NCI-H226 (cell line): ENCODE measurements around the gene CST11.
"Not testable (repeated sequence)": the region's sequence is repeated elsewhere in the genome, so short reads cannot be mapped to it uniquely, and the experiment has no call there.

Source experiments
- DNase-seq: peaks from one replicate; pipeline ENCODE4 v3.0.0-alpha.2; 2015

Gene CST11, protein sequence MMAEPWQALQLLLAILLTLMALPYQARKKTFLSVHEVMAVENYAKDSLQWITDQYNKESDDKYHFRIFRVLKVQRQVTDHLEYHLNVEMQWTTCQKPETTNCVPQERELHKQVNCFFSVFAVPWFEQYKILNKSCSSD

DNA sequence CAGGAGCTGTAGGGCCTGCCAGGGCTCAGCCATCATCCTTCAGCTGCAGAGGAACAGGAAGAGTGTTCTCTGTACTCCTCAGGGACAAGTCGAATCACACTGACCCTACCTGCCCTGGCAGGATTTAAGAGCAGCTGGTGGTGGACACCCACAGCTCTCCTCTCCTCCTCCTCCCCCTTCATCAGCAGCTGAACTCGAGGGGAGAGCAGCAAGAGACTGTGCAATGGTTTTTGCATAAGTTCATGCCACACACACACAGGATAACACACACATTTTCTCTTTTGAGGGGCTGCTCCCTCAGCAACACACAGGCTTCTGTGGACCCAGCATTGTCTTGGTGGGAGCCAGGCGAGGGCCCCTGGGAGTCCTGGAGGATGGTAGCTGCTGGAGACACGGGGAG lies at the start of gene CST11:
TSS of gene CST11 (minus strand) at position 101 of the 400 bp plus-strand sequence. CDS start at position 36, 65 bp downstream.
- DNase-seq, result no peak

DNA sequence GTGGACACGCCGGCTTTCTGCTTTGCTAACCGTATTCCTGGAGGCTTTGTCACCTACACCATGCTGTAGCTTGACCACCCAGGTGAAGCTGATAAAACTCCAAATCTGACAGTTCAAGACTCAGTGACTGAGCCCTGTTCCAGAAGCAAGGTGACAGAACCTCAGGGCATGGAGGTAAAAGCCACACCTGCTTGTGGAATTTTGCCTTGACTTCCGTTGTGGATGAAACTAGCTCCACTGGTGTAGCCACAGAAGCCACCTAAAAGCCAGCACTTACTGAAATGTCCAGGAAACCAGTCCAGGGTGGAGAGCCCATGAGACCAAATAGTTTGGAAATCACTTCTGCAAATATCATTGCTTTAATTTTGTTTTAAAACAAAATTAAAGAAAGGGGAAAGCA lies 49.2 kb upstream of the CST11 start:
- no peak for DNase-seq

DNA sequence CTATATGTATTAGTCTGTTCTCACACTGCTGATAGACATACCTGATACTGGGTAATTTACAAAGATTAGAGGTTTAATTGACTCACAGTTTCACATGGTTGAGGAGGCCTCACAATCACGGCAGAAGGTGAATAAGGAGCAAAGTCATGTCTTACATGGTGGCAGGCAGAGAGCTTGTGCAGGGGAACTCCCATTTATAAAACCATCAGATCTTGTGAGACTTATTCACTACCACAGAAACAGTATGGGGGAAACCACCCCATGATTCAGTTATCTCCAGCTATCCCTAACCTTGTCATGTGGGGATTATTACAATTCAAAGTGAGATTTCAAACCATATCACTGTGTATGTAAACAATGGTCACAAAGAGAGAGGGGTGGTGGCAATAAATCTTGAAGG lies 44.9 kb upstream of the CST11 start:
- DNase-seq, result no peak

DNA sequence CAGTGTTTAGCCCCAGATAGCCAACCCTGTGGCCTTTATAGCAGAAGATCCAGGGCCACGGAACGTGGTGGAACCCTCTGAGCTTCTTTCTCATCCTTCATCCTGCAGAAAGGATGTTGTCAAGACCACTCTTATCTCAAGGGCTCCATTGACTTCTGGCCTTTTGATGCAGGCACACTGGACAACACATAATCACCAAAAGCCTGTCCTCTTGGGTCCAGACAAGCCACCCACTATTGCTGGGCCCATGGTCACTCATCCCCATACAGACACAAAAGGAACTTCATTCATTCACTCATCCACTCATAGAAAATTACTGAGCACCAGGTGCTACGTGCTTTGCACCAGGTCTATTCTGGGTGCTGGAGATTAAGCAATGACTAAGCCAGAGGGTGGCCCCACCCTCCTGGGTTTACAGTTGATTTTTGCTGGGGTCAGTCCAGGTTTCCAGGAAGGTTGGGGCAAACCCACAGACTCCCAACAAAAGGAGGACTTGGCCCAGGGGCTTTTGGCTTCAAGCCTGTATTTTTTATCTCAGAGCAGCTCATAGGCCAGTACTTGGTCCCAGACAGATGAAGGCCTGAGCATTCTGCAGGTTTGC lies 40.6 kb upstream of the CST11 start:
- DNase-seq, result no peak

DNA sequence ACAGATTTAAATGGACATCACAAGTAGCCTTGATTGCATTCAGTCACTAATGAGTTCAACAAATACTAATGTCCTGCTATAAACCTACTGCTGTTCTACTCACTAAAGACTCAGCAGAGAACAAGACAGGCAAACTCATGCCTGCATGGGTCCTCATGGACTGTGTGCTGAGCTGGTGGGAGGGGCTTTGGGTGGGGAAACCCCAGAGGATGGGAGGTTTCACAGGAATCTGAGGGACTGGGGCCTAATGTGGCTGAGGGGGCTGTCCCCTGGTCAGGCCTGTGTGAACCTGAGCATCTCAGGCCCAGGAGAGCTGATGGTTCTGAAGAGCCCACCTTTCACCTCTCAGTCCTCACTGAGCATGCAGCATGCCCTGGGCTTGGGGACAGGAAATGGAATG lies 39.6 kb upstream of the CST11 start:
- no peak for DNase-seq

DNA sequence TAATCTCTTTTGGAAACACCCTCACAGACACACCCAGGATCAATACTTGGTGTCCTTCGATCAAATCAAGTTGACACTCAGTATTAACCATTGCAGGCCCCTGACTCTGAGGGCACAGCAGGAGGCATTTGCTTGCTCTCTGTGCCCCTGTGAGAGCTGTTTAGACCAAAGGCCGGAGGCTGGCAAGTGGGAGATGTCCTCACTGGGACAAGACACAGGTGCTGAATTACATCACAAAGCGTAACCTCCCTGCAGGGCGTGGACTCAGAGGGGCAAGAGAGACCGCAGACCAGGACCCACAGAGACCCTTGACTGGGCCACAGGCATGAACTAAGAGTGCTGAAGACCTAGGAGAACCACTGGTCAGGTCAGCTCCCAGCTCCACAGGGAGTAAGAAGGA lies 38.1 kb upstream of the CST11 start, which contains the start of gene CST8:
TSS of gene CST8 (plus strand) at position 301 of the 400 bp plus-strand sequence. CDS start 551 bp downstream, outside the sequence.
- no peak for DNase-seq

DNA sequence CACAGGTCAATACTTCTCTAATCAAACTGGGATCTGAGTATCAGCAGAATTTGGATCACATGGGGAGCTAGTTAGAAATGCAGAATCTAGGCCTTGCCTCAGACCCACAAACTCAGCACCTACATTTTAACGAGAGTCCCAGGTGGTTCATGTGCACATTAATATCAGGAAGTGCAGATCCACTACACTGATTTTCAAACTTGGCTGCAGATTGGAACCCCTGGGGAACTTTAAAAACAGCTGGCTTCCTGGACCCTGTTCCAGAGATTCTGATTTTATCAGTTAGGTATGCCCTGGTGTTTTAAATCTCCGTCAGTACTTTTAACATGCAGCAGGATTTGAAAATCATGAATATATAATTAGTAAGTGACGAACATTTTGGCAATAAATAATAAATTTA lies 36.3 kb upstream of the CST11 start:
- no peak for DNase-seq

DNA sequence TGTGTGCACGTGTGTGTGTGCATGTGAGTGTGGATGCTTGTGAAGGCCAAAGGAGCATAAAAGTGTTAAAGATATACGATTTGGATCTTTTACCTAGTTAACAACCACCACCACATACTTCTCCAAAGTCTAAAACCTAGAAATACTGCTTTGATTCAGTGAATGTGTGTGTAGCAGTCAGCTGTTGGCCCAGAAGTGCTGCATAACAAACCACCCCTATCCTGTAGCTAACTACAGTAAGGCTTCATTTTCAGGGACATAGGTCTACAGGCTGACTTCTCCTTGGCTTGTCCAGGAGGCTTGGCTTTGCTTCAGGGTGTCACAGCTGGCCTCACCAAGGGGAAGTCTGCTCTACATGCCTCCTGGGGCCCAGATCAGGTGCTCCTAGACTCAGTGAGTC lies 35.8 kb upstream of the CST11 start:
- no peak for DNase-seq

DNA sequence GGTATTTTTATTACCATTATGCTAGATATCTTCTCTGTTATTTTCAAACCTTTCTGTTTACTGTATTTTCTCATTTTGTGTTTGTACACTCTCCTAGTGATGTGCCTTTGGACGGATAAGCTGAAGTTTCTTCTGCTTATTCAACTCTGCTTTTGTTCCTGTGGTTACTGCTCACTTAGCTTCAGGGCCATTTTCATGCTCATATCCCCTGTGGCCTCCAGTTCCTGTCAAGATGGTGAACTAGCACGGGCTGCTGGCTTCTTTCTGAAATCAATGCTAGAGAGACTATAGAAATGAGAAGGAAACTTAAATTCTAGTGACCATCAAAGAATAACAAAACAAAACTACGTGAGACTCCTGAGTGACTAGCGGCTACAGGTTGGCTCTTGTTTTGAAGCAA lies 31.4 kb upstream of the CST11 start:
- DNase-seq, result no peak

DNA sequence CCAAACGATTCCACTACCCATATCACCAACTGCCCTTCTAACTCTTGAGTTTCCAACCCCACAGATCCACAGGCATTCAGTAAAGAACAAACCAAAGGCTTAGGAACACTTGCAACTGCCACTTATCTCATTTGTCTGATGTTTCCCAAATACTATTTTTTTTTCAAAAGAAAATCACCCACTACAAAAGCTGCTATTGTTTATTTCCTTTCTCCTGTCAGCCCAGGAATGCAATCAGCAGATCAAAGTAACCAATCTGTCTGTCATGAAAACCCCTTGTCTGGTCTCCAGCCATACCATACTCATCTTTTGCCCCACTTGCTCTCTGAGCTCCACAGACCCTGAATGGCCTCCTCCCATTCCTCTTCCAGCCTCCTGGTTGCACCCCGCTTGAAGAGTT lies 29.5 kb upstream of the CST11 start:
- no peak for DNase-seq

DNA sequence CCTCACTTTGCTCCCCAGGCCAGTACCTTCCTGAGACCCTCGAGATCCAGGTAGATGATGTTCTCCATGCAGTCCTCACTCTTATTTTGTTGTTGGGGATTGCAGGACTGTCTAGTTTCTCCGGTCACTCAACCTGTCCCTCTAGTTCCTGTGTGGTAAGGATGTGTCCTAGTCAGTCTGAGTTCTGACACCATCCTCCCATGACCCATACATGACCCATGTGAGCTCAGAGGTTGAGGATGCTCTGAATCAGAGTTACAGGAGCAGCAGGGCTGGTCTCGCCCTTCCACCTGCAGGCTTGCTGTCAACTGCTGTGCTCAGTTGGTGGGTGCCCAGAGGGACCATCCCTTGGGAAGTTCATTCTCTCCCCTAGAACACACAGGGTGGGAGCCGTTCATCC lies 26.4 kb upstream of the CST11 start:
- DNase-seq, result no peak

DNA sequence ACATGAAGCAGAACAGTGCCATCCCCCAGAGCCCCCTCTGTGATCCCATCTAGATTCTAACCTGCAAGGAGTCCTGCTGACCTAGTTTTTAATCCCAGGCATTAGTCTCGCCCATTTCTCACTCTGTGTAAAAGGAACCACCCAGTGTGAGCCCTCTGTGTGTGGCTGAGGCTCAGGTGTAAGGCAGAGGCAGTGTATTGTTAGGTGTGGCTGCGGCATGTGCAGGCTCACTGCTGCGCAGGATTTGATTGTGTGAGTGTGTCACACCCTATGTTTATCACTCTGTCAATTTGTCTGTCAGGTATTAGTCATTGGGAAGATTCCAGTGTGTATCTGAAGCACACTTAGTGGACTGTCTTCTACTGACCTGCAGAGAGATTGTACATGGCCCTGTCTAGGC lies 24.5 kb upstream of the CST11 start:
- no peak for DNase-seq

DNA sequence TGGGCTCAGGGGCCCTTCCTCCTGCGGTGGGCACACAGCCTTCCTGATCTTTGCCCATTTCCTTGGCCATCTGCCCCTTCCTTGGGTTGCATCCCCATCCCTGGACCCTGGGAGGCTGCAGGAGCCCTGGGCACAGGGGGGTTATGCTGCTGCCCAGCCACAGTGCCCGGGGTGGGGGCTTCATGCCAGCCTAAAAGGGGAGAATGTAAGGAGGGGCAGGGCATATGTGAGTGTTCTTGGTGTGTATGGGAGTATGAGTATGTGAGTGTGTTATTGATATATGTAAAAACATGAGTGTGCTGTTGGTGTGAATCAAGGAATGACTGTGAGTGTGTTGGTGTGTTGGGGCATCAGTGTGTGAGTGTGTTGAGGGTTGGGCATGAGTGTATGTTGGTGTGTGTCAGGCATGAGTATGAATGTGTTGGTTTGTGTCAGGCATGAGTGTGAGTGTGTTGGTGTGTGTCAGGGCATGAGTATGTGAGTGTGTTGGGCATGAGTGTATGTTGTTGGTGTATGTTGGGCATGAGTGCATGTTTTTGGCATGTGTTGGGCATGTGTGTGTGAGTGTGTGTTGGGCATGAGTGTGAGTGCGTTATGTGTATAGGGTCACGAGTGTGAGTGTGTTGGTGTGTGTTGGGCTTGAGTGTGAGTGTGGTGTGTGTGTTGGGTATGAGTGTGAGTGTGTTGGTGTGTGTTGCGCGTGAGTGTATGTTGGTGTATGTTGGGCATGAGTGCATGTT lies 23.5 kb upstream of the CST11 start:
- no peak for DNase-seq

DNA sequence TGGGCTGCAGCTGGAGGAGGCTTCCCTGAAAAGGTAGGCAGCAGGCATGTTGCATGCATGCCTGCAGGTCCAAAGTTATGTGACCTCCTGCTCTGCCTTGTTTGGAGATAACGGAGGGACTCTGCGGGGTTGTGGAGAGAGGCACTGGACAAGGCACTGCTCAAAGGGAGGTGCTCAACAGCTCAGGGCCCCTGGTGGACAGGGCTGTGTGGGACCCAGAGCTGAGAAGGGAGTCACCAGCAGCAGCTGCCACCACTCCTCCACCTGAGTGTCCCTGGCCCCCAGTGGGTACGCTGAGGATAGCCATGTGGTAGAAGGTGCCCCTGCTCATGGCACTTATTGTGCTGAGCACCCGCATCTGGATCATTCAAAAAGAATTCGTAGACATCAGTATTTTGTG lies 22.7 kb upstream of the CST11 start:
- DNase-seq, result no peak

DNA sequence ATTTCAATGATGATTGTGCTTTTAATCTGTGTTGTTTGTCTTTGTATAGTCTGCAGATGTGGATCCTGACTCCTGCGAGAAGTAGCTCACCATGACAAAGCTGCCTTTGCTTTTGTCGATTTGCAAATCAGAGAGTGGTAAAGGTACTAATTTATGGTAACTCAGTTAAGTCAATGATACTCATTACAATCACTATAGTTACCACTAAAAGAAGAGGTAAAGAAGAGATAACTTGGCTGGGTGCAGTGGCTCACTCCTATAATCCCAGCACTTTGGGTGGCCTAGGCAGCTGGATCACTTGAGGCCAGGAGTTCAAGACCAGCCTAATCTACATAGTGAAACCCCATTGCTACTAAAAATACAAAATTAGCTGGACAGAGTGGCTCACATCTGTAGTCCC lies 20.6 kb upstream of the CST11 start:
- not testable (repeated sequence) for DNase-seq

DNA sequence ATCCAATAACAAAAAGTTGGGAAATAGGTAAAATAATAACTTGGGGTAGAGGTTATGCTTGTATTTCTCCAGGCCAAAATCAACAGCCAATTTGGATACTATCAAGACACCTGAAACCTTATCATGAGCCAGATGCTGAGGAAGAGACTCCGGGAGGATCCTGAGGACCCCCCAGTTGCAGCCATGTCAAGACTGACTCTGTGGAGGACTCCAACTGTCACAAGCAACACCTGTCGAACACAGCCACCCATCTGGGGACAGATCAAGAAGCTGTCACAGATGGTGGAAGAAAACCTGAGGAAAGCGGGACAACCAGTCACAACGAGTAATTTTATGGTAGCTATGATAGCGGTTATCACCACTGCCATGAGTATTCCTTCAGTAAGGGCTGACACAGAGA lies 19.6 kb upstream of the CST11 start:
- DNase-seq, result not testable (repeated sequence)

DNA sequence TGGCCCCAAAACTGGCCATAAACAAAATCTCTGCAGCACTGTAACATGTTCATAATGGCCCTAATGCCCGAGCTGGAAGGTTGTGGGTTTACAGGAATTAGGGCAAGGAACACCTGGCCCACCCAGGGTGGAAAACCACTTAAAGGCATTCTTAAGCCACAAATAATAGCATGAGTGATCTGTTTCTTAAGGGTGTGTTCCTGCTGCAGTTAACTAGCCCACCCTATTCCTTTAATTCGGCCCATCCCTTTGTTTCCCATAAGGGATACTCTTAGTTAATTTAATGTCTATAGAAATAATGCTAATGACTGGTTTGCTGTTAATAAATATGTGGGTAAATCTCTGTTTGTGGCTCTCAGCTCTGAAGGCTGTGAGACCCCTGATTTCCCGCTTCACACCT lies 14.3 kb upstream of the CST11 start:
- DNase-seq, result not testable (repeated sequence)

DNA sequence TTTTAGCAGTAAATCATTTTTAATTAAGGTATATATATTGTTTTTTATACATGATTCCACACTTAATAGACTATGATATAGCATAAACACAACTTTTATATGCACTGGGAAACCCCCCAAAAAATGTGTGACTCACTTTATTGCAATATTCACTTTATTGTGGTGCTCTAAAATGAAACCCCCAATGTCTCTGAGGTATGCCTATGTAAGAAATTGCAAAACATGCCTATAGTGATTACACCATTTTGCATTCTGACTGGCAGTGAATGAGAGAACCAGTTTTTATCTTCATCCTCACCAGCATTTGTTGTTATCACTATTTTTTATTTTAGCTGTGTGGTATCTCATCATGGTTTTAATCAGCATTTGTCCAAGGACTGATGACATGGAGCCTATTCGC lies 8.5 kb upstream of the CST11 start:
- DNase-seq, result no peak

DNA sequence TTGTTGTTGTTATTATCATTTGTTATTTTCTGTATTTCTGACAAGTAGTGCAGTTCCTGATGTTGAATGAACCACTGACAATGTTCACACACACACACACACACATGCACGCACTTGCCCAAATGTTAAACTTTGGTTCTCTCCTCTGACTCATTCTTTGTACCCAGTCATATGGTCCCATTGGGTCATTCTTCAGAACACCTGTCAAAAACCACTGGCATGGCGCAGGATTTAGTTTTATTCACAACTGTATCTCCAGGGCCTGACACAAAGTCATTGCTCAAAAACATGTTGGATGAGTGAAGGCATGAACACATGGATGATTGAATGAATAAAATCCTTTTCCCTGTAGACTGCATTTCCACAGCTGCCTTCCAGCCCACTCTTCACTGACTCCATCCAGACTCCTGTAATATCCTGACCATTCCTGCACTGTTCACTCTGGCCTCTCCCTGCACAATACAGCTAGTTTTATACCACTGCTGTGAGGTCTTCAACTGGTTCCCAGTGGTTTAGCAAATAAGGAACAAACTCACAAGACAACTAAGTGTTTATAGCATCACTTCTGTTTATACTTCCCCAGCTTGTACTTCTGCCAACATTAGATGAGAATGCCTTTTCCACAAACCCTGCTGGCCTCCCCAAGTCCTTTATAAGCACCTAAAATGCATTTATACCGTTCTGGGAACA lies 6.9 kb upstream of the CST11 start:
- DNase-seq, result no peak

DNA sequence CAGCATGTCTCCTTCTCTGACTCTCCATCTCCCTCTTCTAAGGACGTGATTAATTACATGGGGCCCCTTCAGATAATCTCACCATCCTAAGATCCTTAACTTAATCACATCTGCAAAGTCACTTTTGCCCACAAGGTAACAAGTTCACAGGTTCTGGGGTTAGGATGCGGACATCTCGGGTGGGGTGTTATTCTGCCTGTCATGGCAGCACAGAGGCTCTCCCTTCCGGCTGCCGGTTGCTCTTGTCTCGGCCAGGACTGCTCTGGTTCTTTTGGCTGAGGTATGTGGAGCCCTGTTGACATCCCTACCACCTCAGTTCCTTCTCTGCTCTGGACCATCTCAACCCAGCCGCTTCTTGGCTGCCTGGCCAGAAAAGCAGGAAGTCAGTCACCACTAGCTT lies 4.2 kb upstream of the CST11 start:
- DNase-seq, result no peak

DNA sequence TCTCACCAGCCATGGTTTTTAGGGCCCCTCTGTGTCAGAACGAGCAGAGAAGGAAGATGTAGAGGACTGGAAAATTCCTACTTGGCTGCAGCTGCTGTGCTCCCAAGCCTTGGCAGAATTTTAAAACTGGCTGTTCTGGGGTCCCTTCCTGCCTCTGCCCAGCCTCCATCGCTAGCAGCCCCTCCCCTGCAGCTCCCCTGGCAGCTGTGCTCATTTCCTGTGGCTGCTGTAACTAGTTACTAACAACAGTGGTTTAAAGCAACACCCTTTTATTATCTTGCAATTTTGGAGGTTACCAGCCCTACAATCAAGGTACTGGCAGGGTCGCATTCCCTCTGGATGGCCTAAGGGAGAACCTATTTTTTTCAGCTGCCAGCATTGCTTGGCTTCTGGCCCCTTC lies 3.7 kb upstream of the CST11 start:
- no peak for DNase-seq

DNA sequence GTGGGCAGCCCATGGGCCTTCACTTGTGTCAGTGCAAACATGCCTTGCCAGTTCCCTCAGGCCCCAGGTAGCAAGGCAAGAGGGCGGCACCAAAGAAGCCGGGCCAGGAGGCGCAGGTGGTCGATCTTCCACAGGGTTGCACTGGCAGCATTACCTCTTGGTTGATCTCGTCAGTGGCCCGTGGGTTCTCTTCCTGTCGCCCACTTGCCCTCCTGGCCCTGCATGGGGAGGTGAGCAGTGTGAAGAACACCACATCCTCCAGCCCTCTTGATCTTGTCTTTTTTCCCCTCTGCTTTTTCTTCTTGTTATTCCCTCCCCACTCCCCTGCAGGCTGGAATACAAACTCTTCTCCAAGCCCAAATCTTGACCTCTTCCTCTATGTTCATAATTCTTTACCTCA lies 3.0 kb upstream of the CST11 start:
- DNase-seq, result no peak

DNA sequence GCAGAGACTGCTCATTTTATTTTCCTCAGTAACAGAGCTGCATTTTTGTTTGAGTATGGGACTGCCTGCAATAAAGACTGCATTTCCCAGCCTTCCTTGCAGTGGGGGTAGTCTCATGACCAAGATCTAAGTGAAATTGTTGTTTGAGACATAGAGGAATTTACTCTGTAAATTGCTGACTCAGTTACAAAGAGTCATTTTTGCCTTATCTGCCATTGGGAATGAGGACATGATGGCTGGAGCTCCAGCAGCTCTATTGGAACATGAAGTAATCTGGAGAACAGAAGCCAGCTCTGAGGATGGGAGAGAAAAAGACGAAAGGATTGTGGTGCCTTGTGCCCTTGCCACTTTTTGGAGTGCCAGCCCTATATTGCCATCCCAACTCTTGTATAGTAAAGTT lies 2.1 kb upstream of the CST11 start:
- no peak for DNase-seq
